ENCODE measurements around the gene BUB3. TPM values are rescaled to one million over a fixed set of nuclear protein-coding genes. Genes with fewer than 3 reads are reported as not detected.

Gene BUB3
- polyA plus RNA-seq, 12 donors: 17.7 to 75.3 (median 64.9) TPM; not detected in 1

- DNase-seq: no peak
These were observed 39.9 kb downstream of the BUB3 start for GRCh38 chr10:123194056-123194455.

GRCh38 chr10:123200531-123200930 is 46.3 kb downstream of the BUB3 start:
- DNase-seq: no peak

GRCh38 chr10:123202506-123202905 is 48.3 kb downstream of the BUB3 start:
- no peak for DNase-seq

GRCh38 chr10:123203393-123204126 is 49.4 kb downstream of the BUB3 start:
- no peak for DNase-seq

GRCh38 chr10:123204127-123204461 is 49.9 kb downstream of the BUB3 start:
- DNase-seq: no peak

GRCh38 chr10:123205041-123205440 is 50.8 kb downstream of the BUB3 start:
- no peak for DNase-seq

- DNase-seq: no peak
These were observed 57.9 kb downstream of the BUB3 start for GRCh38 chr10:123212063-123212462.

GRCh38 chr10:123212640-123213039 is 58.4 kb downstream of the BUB3 start:
- DNase-seq: no peak

GRCh38 chr10:123213192-123213591 is 59.0 kb downstream of the BUB3 start:
- no peak for DNase-seq

Other genes starting within 250 kb of the BUB3 start
- not detected for gene FAM24A, start 243.8 kb upstream of the BUB3 start, polyA plus RNA-seq (ENCODE audit: insufficient read length in 12 of 12)
- 10 to 100 TPM in 11 of 12 donors, not detected in 1; 10.6 to 19.6 (median 14.5) TPM for gene C10orf88, start 200.2 kb upstream of the BUB3 start, polyA plus RNA-seq (ENCODE audit: insufficient read length in 12 of 12)
- 10 to 100 TPM in 1 of 12 donors, 1 to 10 TPM in 10, not detected in 1; 3.3 to 10.4 (median 5.4) TPM for gene PSTK, start 174.0 kb upstream of the BUB3 start, polyA plus RNA-seq (ENCODE audit: insufficient read length in 12 of 12)
- gene IKZF5, start 145.6 kb upstream of the BUB3 start, polyA plus RNA-seq (ENCODE audit: insufficient read length in 12 of 12): 10 to 100 TPM in 10 of 12 donors, 1 to 10 TPM in 1, not detected in 1; 8.9 to 22.5 (median 16.6) TPM
- 10 to 100 TPM in 10 of 12 donors, 1 to 10 TPM in 1, not detected in 1; 9.4 to 18.1 (median 14.9) TPM for gene ACADSB, start 145.4 kb upstream of the BUB3 start, polyA plus RNA-seq (ENCODE audit: insufficient read length in 12 of 12)
- gene HMX3, start 18.4 kb upstream of the BUB3 start, polyA plus RNA-seq (ENCODE audit: insufficient read length in 12 of 12): not detected
- not detected for gene HMX2, start 6.3 kb upstream of the BUB3 start, polyA plus RNA-seq (ENCODE audit: insufficient read length in 12 of 12)